GM21717 (cell line): Measurements from ENCODE around the gene IFT57.
A peak's percentile ranks its signal among the peaks of the same experiment; 100 is the strongest.

ENCODE experiments used
- ATAC-seq: cut with Tn5 transposase; IDR thresholded peaks from one replicate; pipeline ENCODE4 v1.9.1; 2021; ENCODE audit warnings: mild to moderate bottlenecking, moderate library complexity; ENCODE audit not compliant: unreplicated experiment

The IFT57 gene

DNA sequence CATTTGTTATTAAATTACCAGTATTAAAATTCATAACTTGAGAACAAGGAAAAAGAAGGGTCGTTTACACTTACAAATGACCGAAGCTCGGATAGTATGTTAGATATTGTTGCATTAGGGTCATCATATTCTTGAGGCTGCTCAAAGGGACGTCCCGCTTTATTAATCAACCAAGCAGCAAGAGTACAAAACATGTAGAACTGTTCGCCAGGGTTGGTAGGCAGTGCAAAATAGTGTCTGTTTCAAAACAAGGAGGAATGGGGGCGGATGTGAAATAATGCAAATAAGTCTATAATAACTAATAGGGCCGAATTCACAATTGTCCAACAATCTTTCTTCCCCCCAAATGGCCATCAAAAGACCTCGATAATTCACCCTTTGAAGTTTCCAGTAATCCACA lies 2.9 kb downstream of the IFT57 start:
- ATAC-seq: no peak

DNA sequence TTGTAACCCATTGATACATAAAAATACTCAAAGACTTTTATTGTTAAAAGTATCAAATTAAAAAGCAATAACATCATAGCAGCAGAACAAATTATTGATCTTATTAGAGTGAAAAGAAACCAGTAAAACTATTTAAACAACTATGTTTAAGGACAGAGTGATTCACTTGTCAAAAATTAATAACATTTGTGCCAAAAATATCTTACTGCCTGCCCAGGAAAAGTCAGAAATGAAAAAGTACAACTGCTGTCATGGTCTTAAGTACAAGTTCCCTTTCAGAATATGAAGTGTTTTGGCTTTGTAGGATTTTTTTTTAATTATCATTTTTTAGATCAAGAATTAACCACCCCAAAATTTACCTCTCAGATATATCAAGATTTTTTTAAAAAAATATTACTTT lies 3.4 kb downstream of the IFT57 start:
- ATAC-seq: no peak

DNA sequence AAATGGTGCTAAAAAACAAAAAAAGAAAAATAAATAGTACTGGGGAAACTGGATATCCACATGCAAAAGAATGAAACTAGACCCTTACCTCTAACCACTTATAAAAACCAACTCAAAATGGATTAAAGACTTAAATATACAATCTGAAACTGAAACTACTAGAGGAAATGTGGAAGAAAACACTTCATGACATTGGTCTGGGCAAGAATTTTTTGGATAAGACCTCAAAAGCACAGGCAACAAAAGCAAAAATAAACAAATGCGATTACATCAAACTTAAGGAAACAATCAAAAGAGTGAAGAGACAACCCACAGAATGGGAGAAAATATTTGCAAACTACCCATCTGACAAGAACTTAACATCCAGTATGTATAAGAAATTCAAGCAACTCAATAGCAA lies 6.4 kb downstream of the IFT57 start:
- no peak for ATAC-seq

GRCh38 chr3:108209579-108209978 lies 12.6 kb downstream of the IFT57 start:
- ATAC-seq: peak; percentile 50

DNA sequence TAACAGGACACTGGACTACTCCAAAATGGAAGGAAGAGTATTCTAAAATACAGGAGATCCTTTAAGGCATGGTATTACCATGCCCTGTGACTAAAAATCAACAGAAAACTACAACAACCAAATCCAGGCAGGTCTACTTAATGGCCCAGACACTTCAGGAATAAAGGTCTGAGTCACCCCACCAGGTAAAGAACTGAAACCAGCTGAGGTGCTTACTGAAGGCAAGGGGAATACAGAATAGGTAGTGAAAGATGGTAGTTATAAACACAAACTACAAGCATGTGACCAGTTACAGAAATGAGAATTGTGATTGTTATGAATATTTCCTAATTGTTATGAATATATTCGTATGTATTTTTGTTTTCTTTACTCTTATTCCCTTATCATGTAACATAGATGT lies 13.4 kb downstream of the IFT57 start:
- ATAC-seq: peak; percentile 95

GRCh38 chr3:108202834-108203233 lies 19.4 kb downstream of the IFT57 start:
- ATAC-seq: no peak

DNA sequence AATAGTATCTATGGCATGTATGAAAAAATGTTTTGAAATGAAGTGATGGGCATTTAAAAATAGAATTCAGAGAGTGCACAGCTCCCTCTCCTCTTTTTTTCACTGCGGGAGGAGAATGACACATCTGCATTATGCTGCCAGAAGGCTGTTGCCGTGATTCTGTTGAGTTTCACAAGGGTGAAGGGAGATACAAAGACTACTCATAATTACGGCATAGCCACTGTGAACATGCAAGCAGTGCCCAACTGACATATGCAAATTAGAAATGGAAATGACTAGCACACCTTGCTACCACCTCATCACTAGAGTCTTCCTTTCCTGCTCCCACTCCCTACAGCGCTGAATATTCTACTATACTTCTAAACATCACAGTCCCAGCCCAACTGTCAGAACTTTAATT lies 20.1 kb downstream of the IFT57 start:
- ATAC-seq: no peak

GRCh38 chr3:108201258-108201657 lies 21.0 kb downstream of the IFT57 start:
- no peak for ATAC-seq

DNA sequence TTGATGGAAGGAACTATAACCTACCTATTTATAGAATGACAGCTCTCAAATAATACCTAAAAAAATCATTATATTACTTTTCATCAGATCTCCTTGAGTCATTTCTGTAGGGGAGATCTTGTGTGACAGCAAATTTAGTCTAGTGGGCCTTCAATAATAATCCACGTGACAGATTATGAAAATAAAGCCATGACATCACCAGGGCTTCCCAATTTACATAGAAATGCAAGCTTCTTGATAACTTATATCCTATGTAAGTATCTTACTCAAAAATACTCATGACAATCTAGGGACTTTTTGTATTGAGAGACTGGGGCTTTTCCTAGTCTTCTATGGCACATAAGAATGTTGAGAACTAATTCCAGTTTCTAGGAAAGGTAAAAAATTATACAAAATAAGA lies 21.6 kb downstream of the IFT57 start:
- no peak for ATAC-seq

- ATAC-seq: no peak
Observed at GRCh38 chr3:108200024-108200423, 22.2 kb downstream of the IFT57 start.

DNA sequence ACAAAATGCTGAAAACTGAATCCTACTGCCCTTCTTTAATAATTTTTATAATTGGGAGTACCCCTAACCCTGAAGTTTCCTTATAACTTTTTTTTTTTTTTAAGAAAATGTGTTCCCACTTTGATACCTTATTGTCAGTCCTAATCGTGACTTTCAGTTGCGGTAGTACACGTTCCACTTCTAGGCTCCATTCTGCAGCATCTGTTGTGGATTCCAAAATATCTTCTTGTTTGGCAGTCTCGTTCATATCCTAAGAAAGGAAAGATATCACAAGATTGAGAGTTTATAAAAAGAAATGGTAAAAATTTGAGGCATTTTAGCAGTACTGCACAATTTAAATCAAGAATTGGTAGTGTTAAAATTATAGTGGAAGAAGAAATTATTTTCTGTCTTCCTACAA lies 30.8 kb downstream of the IFT57 start:
- no peak for ATAC-seq

GRCh38 chr3:108190346-108190745 lies 31.9 kb downstream of the IFT57 start:
- ATAC-seq: no peak

- ATAC-seq: no peak
Observed at GRCh38 chr3:108189440-108189839, 32.8 kb downstream of the IFT57 start.

GRCh38 chr3:108185536-108185935 lies 36.7 kb downstream of the IFT57 start:
- ATAC-seq: no peak

GRCh38 chr3:108184824-108185223 lies 37.4 kb downstream of the IFT57 start:
- ATAC-seq: no peak

DNA sequence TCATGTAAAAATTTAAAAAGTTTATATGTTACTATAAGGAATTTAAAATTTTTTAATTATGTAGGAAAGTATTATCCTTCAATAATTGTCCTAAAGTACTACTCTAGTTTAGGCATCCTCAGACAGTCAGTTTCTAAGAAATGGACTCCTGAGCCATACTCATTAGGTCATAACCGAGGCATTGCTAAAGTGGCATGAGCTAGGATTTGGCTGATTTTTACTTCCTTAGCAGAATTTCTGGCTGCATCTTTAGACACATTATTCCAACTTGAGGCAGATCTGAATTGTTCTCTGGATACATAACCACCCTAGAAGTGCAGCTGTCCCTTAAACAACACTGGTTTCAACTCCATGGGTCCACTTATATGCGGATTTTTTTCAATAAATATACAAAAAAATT lies 38.3 kb downstream of the IFT57 start:
- no peak for ATAC-seq

- ATAC-seq: no peak
Observed at GRCh38 chr3:108183181-108183580, 39.0 kb downstream of the IFT57 start.

DNA sequence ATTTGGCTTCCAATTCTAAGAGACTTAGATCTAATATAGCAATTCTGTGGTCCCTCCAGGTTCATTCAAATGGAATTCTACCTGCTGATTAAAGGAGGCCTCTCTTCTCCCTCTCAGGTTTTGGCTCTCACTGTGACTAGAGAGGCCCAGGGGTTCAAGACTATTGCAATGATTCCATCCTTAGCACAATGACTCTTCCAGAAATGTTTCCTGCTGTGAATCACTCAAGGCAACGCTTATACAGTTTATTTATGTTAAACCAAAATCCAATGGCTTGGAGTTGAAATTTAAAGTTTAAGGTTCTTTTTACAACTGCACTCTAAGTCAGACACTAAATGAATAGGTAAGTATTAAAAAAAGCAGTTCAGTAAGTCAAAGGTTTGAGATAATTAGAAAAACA lies 39.9 kb downstream of the IFT57 start:
- no peak for ATAC-seq

GRCh38 chr3:108181172-108181571 lies 41.1 kb downstream of the IFT57 start:
- ATAC-seq: no peak

DNA sequence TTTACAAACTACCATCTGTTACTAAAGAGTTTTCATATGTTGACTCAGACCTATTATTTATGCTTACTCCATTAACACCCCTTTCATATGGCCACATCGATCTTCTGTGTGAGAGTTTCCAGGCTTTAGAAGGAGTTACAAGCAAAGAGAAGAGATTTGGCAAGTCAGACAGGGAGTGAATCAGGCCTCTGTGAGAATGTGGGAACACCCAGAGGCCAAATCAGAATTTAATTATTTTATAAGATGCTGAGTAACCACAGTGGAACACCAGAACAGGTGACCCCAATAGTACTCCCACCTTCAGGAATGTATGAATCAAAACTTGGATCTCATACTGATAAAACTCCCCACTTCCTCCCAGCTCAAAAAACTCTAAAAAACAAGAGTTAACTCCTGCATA lies 42.0 kb downstream of the IFT57 start:
- ATAC-seq: no peak

DNA sequence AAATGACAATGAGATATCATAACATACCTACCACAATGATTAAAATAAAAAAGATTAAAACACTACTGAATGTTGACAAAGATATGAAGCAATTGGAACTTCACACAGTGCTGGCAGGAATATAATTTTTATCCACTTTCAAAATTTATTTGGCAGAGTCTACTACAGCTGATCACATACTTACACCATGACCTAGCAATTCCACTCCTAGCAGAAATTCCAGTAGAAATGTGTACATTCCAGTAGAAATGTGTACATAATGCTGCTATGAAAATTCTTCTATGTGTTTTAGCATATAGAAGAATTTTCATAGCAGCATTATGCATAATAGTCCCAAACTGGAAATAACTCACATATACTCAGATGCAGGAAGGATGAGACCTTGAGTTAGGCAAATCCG lies 43.5 kb downstream of the IFT57 start:
- no peak for ATAC-seq

GRCh38 chr3:108177536-108177935 lies 44.7 kb downstream of the IFT57 start:
- no peak for ATAC-seq

GRCh38 chr3:108175352-108175751 lies 46.9 kb downstream of the IFT57 start:
- no peak for ATAC-seq

DNA sequence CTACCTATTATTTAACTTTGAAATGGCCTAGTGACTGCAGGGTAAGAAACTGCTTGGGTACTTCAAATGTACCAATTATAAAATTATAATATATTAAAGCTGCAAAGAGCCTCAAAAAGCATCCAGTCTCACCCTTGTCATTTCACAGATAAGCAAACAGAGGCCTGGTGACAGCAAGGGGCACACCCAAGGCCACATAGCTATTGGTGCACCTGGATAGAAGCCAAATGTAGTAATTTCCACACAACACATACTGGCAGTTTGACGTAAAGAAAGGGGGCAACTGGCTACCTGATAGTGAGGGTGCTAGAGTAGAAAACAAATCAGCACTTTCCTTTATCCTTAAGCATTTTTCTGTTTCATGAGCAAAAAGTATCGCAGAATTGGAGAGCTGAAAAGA lies 51.1 kb downstream of the IFT57 start:
- ATAC-seq: no peak
